Measurements from ENCODE around the gene DCAF8.
"Not testable (repeated sequence)": the region's sequence is repeated elsewhere in the genome, so short reads cannot be mapped to it uniquely, and the experiment has no call there.

The DCAF8 gene

DNA sequence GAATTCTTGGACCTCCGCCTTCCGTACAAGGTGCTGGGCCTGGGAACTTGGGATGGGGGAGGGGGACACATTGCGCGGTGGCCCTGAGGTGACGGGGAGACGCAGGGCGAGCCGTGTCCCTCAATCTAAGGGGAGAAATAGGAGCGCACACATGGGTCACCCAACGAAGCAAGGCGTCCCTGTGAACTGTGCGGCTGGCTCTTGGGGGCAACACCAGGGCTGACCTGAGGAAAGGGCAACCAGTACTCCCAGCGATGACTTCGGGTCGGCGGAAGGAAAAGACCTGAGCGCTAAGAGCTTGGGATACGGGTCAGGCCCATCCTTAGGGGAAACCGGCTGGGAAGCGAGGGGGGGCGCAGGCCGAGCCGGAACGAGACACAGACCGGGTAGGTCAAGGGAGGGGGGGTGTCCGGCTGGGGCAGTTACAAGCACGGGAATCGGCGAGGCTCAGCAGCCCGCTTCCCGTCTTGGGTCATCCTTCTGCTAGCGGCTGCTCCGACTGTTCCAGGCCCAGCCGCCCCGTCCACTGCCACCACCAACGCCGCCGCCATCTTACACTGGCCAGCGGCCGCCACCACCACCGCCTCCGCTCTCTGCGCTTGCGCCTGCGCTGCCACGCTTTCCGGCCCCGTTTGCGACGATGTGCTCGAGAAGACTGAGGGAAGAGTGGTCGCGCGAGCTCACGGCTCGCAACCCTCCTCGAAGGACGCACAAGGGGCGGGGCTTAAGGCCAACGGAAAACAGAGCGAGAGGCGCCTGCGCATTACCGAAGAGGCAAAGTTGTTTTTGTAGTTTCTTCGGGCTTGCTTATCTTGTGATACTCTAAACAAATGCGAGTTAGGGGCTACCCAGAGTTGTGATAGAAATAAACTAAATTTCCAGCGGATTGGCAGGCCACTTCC lies at the start of gene DCAF8:
Gene DCAF8 (minus strand): TSS at position 657 of the 902 bp plus-strand sequence. CDS start 18,541 bp downstream, outside the sequence.
- peak; percentile 96 for DNase-seq

DNA sequence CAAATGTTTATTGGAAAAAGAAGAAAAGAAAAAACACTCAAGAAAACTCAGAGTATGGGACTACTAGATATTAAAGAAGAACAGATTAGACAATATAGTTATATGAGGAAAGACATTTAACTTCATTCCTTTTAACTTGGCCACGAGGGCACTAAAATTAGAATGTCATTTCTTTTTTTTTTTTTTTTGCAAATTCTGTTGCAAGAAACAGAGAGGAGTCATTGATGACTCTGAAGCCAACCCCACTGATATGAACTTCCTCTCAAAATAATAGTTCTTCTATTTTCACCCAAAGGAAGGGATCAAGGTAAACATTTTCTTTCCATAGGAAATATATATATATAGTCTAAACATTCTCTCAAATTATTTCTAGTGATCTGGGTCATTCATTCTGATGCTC lies 47.2 kb upstream of the DCAF8 start:
- no peak for DNase-seq

DNA sequence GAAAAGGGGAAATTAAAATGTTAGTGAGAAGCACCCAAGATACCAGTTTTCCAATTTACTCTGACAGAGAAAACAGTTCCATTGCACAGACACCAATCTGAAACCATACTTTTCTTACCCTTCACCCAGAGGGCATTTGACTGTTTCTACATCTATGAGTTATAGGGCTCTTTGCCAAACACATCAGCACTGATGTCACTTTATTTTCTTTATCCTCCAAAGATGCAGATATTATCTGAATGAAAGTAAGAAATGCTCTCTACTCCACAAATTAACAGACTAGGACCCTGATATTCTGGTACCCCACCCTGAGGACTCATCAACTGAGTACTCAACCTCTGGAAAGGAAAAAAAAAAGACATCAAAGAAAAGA lies 46.8 kb upstream of the DCAF8 start:
- no peak for DNase-seq

DNA sequence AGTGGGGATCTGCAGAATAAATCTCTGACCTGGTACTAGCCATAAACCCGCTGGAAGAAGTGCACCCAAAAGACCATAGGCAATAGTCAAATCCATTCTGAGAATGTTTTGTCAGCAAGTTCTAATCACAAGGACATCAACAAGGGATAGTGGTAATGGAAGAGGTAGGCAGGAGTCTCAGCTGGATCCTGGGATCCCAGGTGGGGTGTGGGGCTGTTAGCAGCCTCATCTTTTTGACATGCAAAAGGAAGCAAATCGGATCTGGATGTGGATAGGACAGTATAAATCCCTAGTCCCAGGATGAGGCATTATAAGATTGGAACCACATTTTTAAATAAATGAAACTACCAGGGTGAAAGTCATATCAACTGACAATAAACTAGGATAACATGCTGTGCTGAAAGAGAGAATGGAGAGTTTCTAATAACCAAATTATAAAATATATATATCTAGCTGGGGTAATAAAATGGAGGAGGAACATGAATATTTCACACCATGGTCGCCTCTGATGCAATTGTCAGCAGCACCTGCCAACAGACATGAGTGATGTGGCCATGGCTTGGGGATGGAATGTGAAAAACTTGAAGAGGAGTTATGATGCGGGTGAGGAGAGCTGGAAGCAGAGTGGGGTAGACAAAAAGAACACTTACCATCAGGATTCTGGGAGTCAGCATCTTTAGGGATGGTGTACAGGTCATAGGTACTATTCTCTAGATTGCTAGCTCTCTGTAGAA lies 46.3 kb upstream of the DCAF8 start:
- DNase-seq = no peak

DNA sequence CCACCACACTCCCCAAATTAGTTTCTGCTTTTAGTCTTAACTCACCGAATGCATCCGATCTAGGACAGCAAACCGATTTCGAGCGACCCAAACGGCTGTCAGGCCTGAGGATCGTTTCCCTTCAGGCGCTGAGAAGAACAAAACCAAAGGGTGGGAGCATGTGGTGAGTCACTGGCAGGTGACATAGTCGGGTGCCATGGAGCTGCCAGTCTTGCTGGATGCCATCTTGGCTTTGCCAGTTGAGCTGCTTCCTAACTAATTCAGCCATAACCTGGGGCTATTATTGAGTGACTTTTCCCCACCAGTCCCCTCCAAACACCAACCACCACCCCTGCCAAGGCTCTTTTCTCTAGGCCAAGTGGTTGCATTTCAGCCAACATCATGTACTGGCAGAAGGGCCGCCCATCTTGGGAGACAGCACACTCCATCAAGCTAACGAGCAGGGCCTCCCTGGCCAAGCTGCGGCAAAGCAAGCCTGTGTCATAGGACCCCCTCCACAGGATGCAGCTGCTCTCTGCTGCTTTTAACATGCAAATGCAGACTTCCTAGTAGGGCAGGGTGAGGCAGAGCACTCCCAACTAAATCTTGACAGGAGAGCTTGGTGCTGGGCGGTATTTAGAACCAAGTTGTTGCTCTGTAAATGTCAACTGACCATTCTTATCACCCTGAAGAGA lies 44.9 kb upstream of the DCAF8 start:
- DNase-seq = no peak

DNA sequence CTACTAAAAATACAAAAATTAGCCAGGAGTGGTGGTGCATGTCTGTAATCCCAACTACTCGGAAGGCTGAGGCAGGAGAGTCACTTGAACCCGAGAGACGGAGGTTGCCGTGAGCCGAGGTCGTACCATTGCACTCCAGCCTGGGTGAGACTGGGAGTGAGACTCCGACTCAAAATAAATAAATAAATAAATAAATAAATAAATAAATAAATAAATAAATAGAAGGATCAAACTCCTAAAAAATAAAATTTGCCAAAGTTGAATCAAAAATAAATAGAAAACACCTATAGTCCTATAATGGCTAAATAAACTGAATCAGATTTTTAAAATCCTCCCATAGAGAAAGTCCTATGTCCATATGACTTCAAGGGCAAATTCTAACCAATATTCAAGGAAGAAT lies 37.8 kb upstream of the DCAF8 start:
- DNase-seq = no peak

DNA sequence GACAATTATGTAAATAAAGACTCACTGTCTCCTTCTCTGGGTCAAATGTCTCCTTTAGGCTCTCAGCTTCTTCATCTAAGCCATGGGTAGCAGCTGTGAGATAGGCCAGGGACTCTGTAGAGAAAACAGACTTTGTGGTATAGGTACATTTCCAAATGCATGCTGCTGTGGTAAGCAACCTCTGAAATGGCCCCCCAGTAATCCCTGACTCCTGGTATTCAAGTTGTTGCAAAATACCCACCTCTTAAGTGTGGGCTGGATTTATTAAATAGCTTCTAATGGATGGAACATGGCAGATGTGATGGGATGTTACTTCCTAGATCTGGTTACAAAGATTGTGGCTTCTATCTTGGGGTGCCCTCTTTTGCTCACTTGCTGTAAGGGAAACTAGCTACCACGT lies 33.7 kb upstream of the DCAF8 start:
- no peak for DNase-seq

DNA sequence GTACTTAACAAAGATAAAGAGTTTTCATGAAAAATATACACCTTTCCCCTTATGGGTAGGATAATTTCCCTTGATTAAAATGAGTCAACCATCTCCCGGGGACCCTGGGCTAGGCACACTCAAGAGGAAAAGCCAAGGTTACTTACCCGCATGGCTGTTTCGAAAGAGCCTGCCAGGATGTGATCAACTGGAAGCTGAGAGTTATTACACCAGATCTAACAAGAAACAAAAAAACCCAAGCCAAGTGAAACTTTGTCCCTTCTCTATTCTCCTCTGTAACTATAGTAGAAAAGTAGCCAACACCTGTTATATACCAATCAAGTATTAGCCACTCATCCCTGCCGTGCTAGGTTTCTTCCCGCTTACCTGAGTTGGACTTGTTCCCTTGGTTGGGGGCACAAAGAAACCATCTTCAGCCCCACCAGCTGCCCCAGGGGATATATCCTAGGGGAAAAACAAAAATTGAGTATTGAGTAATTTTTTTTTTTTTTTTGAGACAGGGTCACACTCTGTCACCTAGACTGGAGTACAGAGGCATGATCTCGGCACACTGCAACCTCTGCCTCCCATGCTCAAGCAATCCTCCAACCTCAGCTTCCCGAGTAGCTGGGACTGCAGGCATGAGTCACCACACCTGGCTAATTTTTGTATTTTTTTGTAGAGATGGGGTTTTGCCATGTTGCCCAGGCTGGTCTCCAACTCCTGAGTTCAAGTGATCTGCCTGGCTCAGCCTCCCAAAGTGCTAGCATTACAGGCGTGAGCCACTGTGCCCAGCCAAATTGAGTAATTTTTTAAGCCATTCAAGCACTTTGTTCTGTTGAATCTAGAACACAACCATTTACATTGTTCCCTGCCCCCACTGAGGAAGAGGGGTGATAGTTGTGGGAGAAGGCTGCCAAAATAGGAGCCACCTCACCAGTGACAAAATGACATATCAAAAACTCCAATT lies 30.9 kb upstream of the DCAF8 start:
- DNase-seq = no peak

DNA sequence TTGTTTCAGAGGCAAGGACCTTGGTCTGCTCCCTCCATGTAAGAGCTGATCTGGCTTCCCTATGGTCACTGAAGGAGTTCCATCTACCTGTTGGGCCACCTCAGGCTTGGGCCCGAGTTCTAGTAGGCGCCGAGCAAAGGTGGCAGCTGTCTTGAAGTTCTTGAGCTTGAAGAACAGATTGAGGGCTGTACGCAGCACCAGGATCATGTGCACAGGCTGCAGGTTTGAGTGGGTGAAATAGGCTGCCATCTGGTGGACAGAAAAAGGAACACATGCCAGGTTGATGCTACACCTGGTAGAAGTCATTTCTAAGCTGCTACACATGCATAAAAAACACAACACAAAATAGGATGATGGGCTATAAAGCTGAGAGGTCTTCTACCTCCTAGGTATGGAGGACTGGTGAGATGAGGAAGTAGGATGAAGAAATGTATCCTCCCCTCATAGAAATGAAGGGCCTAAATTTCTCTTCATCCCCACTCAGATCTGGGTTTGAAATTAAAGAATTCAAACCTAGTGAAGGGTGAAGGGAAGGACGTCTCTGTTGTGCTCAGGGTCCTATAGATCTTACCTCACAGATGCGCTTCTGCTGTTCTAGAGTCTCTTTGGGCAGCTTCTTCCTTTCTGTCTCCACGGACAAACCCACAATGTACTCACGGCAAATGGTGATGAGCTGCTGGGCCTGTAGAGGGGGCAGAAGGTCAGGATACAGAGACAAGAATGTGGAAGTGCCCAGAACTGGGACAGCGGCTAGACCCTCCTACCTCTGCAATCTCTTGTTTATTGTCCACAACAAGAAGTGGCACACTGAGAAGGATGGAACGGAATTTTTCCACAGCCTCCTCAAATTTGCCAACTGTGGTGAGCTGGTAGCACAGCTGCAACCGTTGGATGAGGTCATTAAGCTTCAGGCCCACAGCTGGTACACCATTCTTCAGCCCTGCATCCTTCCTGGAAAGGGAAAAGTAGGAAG lies 29.2 kb upstream of the DCAF8 start:
- peak; percentile 44 to 57 for DNase-seq

DNA sequence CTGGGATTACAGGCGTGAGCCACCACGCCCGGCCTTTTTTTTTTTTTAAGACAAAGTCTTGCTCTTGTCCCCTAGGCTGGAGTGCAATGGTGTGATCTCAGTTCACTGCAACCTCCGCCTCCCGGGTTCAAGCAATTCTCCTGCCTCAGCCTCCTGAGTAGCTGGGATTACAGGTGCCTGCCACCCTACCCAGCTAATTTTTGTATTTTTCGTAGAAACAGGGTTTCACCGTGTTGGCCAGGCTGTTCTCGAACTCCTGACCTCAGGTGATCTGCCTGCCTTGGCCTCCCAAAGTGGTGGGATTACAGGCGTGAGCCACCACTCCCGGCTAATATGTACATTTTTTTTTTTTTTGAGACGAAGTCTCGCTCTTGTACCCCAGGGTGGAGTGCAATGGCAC lies 25.4 kb upstream of the DCAF8 start:
- DNase-seq = not testable (repeated sequence)

DNA sequence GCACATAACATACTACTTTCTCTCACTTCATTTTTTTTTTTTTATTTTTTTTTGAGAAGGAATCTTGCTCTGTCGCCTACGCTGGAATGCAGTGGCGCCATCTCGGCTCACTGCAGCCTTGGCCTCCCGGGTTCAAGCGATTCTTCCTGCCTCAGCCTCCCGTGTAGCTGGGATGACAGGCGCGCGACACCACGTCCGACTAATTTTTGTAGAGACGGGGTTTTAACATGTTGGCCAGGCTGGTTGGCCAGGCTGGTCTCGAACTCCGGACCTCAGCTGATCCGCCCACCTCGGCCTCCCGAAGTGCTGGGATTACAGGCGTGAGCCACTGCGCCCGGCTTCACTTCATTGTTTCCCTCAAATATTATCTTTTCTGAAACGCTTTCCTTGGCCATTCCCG lies 23.2 kb upstream of the DCAF8 start:
- DNase-seq = no peak

DNA sequence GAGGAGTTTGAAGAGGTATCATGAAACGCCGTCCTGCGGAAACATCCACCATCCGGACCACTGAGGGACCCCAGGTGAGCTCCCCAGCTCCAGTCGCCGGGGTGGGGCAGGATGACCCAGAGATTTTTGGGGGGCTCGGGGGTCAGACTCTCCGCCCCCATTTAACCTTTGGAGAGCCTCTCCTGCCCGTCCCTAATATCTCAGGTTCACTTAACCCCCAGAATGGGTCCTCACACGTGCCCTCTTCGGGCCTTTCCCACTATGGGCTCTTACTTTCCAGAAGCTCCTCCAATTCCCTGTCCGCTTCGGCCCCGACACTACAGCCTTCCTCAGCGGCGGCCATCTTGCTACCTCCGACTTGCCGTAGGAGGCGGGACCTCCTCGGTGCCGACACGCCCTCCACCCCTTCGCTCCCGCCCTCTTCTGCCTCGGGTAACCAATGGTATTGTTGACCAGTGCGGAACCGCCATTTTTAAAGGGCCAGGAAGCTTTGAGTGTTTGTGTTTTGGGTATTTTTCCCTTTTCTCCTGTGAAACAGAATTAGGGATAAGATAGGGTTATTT lies 22.5 kb upstream of the DCAF8 start, which contains the start of gene PEX19:
Gene PEX19 (minus strand): TSS at position 352 of the 563 bp plus-strand sequence. CDS start 9 bp downstream, at position 343.
- peak; percentile 90 to 91 for DNase-seq

DNA sequence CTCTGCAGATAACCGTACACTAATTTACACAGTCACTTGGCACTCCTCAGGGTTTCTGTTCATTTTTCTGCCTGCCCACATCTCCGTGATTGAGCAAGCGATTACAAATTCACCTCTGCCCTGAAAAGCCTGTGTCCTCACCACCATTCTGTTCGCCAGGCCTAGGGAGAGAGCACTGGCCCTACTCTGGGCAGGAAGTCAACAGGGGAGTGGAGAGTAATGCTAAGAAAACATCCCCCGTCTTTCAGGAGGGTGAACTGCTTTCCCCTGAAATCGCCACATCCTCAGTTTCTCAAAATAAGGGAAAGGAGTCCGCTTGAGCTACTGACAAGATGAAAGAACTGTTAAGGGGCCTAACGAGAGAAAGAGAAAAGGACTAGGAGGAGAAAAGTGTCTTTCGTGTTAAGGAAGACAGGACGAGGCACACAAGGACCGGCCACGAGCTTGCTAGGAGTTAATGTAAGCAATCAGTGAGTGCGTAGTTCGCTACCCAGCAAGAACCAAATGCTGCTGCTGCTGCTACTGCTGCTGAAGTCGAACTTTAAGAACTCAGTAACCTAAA lies 22.0 kb upstream of the DCAF8 start:
- DNase-seq = no peak

DNA sequence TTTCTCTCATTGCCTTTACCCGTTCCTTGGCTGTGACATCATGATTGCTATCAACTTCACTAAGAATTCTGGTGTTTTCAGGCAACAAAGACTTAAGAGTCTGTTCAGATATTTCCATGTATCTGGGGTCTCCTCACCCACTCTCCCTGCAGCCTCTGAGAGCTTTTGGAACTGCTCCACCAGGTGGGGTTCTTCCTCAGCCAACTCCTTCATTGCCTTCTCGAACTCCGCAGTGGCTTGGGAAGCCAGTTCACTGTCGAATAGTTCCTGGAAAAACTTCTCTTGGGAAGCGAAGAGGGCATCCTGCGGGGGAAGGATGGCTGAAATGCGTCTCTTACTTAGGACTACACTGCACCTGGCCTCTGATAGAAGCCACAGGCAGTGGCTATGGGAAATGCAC lies 20.5 kb upstream of the DCAF8 start:
- DNase-seq = no peak

DNA sequence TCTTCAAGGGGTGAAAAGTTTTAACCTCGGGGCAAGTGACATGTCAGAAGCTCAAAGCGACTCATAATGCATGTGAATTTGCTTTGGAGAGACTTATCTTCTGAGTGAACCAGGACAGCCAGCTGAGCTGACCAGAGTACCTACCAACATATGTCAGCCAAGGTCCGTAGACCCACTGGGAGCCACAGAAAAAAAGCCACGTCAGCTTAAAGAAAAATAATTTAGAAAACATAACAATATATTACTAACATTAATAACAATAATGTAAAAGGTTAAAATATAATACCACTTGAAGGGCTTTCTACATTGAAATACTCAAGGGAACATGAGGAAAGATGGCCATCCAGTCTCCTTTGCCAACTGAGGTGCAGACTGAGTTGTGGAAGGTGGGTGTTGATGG lies 15.6 kb upstream of the DCAF8 start:
- DNase-seq = no peak

DNA sequence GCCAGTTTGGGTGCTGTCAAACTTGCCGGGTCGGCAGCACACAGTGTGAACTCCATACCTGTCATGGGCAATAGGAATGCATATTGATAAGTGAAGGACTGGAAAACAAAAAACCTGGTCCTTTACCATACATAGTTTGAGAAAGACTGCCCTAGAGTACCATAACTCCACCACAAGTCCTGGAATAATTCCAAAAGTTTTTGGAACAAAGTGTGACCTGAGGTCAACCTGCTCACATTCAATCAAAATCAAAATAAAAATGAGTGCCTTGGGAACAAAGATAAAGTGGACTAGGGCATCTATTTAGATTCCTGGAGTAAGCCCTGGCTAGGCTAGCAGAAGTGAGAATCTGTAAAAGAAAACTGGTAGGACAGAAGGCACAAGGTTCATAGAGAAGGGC lies 15.0 kb upstream of the DCAF8 start:
- no peak for DNase-seq

DNA sequence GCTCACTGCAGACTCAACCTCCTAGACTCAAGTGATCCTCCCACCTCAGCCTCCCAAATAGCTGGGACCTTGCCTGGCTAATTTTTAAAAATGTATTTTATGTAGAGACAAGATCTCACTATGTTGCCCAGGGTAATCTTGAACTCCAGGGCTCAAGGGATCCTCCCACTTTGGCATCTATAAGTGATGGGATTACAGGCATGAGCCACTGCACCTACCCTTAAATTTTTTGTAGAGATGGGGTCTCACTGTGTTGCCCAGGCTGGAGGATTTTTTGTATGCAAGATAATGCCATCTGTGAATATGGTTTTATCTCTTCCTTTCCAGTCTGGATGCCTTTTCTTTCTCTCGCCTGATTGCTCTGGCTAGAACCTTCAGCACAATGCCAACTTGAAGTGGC lies 8.7 kb upstream of the DCAF8 start:
- no peak for DNase-seq

DNA sequence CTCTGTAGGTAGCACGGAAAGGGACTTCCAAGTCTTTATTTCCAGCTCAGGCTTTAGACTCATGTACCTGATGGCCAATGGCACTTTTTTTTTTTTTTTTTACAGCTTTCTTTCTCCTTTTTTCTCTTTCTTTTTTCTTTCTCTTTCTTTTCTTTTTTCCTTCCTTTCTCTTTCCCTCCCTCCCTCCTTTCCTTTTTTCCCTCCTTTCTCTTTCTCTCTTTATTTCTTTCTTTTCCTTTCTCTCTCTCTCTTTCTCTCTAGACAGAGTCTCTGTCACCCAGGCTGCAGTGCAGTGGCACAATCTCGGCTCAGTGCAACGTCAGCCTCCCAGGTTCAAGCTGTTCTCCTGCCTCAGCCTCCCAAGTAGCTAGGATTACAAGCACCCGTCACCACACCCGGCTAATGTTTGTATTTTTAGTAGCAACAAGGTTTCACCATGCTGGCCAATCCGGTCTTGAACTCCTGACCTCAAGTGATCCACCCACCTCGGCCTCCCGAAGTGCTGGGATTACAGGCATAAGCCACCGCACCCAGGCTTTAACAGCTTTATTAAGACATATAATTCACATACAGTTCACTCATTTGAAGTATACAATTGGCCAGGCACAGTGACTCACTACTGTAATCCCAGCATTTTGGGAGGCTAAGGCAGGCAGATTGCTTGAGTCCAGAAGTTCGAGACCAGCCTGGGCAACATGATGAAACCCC lies 5.1 kb upstream of the DCAF8 start:
- DNase-seq = no peak

DNA sequence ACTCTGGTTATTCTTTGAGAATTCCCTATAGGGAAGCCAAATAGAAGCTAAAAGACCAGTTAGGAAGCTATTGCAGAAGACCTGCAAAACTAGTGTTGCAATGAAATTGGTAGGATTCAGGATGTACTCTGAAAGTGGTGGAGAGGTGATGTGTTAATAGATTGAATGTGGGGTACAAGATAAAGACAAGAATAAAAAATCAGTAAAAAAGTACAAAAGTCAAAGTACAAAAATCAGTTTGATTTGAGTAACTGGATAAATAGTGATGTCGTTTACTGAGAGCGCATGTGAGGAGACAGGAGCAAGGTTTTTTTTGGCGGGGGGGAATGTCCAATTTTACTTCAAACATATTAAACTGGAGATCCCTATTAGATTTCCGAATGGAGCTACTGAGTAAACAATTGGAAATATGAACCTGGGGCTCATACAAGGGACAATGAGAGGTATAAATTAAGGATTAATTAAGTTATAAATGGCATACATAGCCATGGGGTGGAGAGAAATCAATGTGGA lies 2.5 kb upstream of the DCAF8 start:
- DNase-seq = no peak

DNA sequence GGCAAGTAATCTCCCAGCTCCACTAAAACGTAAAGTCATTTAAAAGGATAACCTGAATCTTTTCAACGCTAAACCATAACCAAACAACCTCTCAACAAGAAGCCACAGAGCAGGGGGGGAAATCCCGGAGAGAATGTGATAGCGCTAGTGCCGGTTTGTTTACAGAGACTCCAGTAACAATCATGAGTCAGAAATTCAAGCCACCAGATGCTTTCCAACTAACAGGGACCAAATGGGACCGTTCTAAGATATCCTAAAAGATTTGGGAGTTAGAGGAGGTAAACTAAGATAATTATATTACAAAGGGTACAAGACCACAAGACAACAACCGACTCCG lies 825 bp downstream of the DCAF8 start:
- DNase-seq = peak; percentile 46 to 72
